Activated T-helper 9 cell treated with anti-CD3 and anti-CD28 coated beads, Interleukin-2, amount 50 U/mL, for 16 hours (primary cell): Measurements from ENCODE around the gene NCR3LG1.

ENCODE experiments used
- DNase-seq: peaks from one replicate; pipeline ENCODE4 v3.0.0-alpha.2; 2020; ENCODE audit warnings: low read depth

NCR3LG1 gene

DNA sequence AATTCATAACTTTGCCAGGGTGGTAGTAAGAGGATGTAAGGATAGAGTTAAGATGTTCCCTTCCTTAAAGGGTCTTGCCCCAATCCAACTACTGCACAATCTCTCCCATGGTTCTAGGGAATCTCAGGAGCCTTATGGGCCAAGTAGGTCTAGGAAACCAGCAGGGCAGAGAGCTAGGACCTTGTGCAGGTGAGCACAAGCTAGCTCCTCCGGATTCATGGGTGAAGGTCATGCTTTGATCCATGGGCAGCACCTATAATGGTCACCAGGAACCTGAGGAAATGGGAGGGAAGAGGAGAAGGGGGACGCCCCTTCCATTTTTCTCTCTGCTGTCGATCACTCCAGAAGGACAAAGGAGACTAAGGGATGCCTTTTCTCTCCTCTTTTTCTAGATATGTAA lies 20.0 kb downstream of the NCR3LG1 start:
- no peak for DNase-seq

DNA sequence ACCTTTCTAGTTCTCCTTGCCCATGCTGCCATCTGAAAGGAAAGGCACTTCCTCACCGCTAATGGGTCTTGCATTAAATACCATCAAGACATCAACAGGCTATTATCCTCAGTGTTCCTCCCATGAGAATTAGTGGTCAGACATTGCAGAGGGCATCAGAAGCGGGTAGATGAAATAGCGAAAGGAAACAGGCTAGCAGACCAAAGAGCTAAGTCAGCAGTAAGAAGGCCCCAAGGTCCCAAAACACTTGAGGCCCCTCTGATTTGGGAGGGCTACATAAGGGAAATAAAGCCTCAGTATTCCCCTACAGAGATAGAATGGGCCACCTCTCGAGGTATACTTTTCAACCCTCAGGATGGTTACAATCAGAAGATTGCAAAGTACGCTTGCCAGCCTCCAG lies 23.9 kb downstream of the NCR3LG1 start:
- DNase-seq: no peak

- DNase-seq: no peak
Observed at GRCh38 chr11:17376493-17376892, 24.9 kb downstream of the NCR3LG1 start.

DNA sequence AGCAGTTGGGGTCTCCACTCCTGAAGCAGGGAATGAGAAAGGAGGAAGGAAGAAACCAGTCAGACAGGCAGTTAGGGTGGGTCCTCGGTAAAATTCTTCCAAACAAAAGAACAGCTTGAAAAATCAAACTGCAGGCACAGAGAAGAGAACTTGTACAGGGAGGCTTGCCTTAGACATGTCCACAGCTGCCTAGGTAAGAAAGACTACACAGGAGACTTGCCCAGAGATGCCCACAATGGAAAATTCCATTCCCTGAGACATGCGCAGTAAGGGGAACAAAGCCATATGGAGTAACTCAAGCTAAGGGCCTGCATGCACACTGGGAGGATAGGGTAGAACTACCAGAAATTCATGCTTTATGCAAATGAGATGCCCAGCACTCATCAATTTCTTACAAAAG lies 27.1 kb downstream of the NCR3LG1 start:
- no peak for DNase-seq

- no peak for DNase-seq
Observed at GRCh38 chr11:17379383-17380180, 28.0 kb downstream of the NCR3LG1 start.

DNA sequence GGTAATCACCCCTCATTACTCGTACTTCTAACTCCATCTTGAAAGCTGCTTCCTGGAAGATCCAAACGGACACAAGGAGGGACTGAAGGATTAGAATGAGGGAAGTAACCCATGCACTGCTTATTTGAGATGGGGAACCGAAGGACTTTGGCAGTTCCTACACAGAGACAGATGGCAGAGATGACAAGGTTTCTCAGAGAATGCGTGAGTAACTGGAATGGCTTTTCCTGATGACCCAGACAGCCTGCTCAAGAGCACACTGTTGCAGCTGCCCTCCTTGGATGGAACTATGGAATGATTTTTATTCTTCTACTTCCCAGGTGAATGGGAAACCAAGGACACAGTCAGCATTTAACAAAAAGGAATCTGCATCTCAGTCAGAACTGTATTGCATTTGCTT lies 29.6 kb downstream of the NCR3LG1 start:
- no peak for DNase-seq

- DNase-seq: no peak
Observed at GRCh38 chr11:17382046-17382728, 30.6 kb downstream of the NCR3LG1 start.

GRCh38 chr11:17383461-17383860 lies 31.9 kb downstream of the NCR3LG1 start:
- DNase-seq: no peak

DNA sequence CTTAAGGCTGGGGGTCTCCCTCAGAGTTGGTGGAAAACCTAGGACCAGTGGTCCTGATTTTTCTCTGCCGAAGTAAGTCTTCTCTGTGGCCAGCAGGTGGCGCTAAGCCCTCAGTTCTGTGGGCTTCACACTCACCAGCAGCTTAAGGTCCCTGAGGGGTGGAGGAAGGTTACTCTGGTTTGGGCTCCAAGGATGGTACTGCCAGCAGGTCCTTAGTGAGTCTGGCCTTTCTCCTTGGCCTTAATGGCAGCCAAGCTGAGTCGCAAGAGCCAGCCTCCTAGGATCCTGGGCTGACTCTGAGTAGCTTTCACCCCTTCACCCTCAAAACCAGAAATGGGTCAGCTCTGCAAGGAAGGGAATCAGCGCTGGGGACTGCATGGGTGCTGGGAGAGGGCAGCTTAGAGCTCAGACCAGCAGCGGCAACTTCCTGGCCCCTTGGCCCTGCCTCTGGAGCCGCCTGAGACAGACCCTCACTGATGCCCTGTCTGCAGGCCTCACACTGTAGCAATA lies 32.5 kb downstream of the NCR3LG1 start:
- peak; percentile 71 for DNase-seq

GRCh38 chr11:17385492-17385891 lies 33.9 kb downstream of the NCR3LG1 start:
- DNase-seq: no peak

DNA sequence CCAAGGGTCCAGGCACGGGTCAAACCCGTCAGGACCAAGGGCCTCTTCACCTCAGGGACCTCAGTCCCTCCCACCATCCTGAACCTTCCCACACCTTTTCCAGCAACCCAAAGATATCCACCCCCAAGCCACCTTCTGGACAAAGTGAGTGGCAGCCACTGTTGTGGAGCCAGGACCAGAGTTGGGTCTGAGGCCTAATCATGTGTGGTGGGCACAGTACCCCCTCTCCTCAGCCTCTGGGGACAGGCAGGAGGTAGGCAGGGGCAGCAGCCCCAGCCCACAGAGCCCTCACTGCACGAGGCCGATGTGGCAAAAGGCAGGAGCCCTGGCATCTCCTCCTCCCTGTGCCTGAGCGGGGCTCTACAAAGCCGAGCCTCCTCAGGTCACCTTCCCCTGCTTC lies 34.3 kb downstream of the NCR3LG1 start:
- no peak for DNase-seq

DNA sequence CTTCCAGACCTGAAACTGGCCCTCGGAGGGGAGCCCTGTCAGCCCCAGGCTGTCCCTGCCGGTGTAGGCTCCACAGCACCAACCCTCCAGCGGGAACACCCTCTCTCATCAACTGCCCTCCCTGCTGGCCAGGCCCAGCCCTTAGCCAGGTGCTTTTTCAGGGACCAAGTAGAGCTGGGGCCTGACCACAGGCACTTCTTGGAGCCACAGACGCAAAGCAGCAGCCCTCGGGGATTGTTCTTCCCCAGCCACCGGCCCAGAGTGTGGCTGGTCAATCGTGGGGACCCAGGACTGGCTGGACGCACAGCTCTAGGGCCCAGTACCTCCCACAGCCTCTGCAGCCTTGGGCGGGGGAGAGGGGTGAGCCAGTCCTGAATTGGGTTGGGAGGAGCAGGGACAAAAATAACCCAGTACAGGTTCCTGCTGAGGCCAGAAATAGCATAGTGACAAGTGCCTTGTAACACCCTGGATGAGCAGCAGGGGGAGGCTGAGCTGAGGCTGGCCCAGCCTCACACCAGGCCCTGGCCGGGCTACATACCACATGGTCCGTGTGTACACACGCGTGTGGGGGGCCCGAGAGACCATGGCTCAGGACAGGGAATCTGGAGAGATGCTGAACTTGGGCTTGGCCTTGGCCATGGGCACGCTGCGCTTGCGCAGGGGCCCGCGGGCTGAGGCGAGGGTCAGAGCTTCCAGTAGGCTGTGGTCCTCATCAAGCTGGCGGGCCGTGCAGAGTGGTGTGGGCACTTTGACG lies 34.9 kb downstream of the NCR3LG1 start:
- no peak for DNase-seq

DNA sequence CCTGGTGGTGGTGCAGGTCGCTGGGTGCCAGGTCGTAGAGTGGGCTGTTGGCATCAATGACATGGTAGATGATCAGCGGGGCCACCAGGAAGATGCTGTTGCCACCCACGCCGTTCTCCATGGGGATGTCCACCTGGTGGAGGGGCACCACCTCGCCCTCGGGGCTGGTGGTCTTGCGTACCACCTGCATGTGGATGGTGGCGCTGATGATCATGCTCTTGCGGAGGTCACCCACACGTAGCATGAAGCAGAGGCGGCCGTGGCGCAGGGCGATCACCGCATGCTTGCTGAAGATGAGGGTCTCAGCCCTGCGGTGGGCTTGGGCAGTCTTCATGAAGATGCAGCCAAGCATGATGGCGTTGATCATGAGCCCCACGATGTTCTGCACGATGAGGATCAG lies 35.7 kb downstream of the NCR3LG1 start:
- DNase-seq: no peak

- DNase-seq: no peak
Observed at GRCh38 chr11:17387811-17388210, 36.2 kb downstream of the NCR3LG1 start.

DNA sequence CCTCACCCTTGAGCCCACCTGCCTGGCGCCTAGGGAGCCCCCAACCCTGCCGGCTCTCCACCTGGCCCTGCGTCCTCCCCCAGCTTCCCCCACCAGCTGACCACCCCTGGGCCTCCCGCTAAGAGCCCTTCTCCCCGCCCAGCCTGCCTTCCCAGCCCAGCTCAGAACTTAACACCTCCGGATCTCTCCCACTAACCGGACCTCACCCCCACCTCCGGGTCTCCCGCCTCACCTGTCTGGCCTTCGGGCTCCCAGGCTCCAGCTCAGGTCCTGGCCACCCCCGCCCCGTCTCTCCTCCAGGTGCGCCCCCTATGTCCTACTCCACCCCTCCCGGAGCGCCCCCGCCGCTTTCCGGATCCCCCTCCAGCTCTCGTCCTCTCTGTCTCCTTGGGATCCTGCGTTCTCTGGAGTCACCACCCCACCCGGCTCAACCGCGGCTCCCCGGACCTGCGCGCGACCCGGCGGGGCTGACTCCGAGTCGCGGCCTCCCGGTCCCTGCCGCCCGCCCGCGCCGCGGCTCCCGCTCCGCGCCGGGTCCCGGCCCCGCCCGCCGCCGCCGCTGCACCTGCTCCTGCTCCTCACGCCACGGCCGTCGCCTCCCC lies 37.1 kb downstream of the NCR3LG1 start, which contains the start of gene KCNJ11:
Gene KCNJ11, minus strand, starts transcription at position 51 of the 602 bp plus-strand sequence. CDS start 568 bp downstream, outside the sequence.
- no peak for DNase-seq

- peak; percentile 74 for DNase-seq
Observed at GRCh38 chr11:17389211-17389956, 37.8 kb downstream of the NCR3LG1 start.

DNA sequence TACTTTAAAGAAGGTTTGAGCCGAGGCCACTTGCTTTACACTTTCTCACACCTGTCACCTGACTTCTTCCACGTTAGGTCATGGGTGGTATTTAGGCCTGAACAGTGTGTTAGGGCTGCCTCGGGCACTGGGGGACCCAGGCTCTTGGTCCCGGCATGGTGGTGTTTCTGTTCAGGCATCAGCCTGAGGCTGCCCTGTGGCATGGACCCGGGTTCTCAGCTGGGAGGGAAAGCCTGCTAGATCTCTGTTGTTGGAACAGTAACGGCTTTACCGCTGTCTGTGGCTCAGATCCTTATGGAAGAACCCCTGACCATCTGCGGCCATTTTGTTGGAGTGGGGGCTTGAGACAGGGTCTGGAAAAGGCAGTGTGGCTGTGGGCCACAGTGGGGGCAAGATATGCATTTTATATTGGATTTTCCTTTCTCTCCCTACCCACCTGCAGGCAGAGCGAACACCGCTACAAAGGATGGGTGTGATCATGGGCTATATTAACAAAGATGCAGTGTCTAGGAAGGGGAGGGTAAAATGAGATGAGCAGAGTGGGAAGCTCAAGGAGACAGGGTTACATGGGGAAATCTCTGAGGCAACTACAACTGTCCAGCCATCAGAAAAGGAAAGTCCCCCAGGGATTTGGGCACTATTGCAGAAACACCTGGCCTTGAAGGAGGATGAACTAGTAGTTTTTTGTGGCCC lies 38.5 kb downstream of the NCR3LG1 start:
- no peak for DNase-seq

DNA sequence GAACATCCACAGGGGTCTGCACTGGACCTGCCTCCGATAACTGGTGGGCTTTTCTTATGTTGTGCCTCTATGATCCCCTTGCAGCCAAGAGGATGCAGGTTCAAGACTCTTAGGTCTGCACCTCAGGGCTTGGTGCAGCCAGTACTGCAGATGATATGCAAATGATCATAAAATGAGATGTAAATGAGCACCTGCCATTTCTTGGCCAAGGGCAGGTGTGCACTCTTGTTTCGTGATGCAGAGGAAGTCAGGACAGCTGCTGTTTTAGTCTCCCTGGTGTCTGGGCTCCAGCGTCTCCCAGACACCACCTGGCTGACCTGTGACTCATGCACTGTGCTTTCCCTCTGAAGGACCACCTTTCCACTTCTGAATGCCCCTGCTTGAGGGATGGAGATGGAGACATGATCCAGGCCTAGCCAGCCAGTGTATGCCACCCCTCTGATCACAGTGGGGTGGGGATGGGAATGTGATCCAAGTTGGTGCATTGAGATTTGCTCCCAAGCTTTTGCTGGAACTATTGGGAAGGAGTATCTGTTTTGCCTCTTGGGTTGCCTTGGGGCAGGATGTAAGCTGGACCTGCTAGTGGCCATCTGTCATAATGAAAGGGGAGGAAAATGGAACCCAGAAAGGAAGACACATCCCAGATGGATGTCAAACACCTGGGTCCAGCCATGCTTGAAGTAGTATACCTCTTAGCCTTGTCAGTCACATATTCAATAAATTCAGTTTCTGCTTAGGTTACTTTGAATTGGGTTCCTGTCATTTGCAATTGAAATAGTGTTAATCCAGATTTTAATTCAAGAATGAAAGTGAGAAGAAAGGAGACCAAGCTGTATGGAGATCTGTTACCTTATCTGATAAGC lies 40.1 kb downstream of the NCR3LG1 start:
- DNase-seq: no peak

DNA sequence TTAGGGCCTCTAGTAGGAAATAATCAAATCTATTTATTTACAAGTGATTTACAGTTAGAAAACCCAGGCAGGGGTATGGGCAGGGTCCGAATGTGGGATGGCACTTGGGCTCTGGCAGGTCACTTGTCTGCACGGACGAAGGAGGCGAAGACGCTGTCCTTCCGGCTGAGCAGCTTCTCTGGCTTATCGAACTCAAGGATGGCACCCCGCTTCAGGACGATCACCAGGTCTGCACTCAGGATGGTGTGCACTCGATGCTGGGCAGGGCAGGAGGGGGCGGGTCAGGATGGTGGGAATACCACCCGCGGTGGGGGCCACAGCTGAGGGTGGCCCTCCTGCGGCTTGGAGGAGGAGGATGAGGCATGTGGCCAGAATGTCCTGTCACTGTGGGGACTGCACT lies 41.3 kb downstream of the NCR3LG1 start:
- DNase-seq: no peak

DNA sequence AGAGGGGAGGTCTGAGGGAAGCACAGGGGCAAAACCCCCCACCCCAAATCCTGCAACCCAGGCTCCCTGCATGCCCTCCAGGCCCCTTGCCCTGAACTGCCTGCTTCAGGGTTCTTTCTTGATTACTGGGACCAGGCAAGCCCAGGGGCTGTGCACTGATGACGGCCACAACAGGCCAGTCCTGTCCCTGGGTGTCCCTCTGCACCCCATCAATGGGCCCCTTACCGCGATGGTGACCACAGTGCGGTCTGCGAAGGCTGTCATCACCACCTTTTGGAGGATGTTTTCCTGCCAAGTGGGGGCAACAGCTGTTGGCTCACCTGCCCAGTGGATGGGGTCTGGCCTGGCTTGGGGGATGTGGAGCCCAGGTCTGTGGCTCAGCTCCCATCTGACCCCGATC lies 41.9 kb downstream of the NCR3LG1 start:
- no peak for DNase-seq
